Epithelial cell of esophagus (primary cell): Measurements from ENCODE around the gene ETV1.
"Not testable (repeated sequence)": the region's sequence is repeated elsewhere in the genome, so short reads cannot be mapped to it uniquely, and the experiment has no call there.

Experiments
- DNase-seq: peaks from one replicate; pipeline ENCODE4 v3.0.0; 2010; ENCODE audit warnings: low read depth
- H3K4me3 ChIP-seq: 2 replicates; pipeline ENCODE4 v1.5.1; 2011; ENCODE audit warnings: mild to moderate bottlenecking, low read length, control low read depth
- CTCF ChIP-seq: IDR thresholded peaks from 2 replicates; pipeline ENCODE4 v1.5.1; 2011; ENCODE audit warnings: low read depth, mild to moderate bottlenecking, low read length, control low read depth, inconsistent platforms; ENCODE audit not compliant: insufficient read depth; ENCODE audit errors: missing control alignments

ETV1 gene

GRCh38 chr7:13946181-13946580 is 43.3 kb downstream of the ETV1 start:
- no peak for DNase-seq
- no peak overlapping the region for H3K4me3 ChIP-seq
- no peak for TF ChIP-seq CTCF

GRCh38 chr7:13945670-13946069 is 43.8 kb downstream of the ETV1 start:
- TF ChIP-seq CTCF: no peak
- DNase-seq: no peak
- H3K4me3 ChIP-seq: no peak overlapping the region

- TF ChIP-seq CTCF: no peak
- no peak for DNase-seq
- no peak overlapping the region for H3K4me3 ChIP-seq
These were observed 55.9 kb downstream of the ETV1 start for GRCh38 chr7:13933536-13933935.

- no peak for DNase-seq
- no peak overlapping the region for H3K4me3 ChIP-seq
- TF ChIP-seq CTCF: no peak
These were observed 56.4 kb downstream of the ETV1 start for GRCh38 chr7:13933091-13933490.

GRCh38 chr7:13932131-13932530 is 57.3 kb downstream of the ETV1 start:
- no peak overlapping the region for H3K4me3 ChIP-seq
- no peak for TF ChIP-seq CTCF
- no peak for DNase-seq

- no peak for DNase-seq
- TF ChIP-seq CTCF: no peak
- H3K4me3 ChIP-seq: no peak overlapping the region
These were observed 68.4 kb downstream of the ETV1 start for GRCh38 chr7:13921062-13921461.

GRCh38 chr7:13920053-13920697 is 69.3 kb downstream of the ETV1 start:
- no peak overlapping the region for H3K4me3 ChIP-seq
- peak; percentile 99 for DNase-seq
- TF ChIP-seq CTCF: no peak

- not testable (repeated sequence) for H3K4me3 ChIP-seq, DNase-seq
These were observed 71.1 kb downstream of the ETV1 start for GRCh38 chr7:13918333-13918732.

- DNase-seq, H3K4me3 ChIP-seq: not testable (repeated sequence)
These were observed 72.4 kb downstream of the ETV1 start for GRCh38 chr7:13917103-13917502.
